PC-9 (cell line): ENCODE data around the gene SEMA4B. TPM values are rescaled to one million over a fixed set of nuclear protein-coding genes. Genes with fewer than 3 reads are reported as not detected.

Experiments used
- BruUV-seq: library from RNA; stranded (reverse); fragments of 400-500 nt; replicated peaks from 2 replicates; lab custom pipeline; 2021; lab: Mats Ljungman, UMichigan
- CTCF ChIA-PET: fragments of 300-600 bp; sonication (Branson Sonifier 250); formaldehyde crosslinking; loops from one replicate; lab custom pipeline; 2022; ENCODE audit warnings: antibody characterized with exemption; lab: Charles Lee
- POLR2A ChIA-PET: fragments of 300-600 bp; sonication (Branson Sonifier 250); formaldehyde crosslinking; loops from one replicate; lab custom pipeline; 2022; ENCODE audit warnings: antibody characterized with exemption; ENCODE audit not compliant: unreplicated experiment; lab: Charles Lee
- DNase-seq, 2 experiments: peaks; one replicate each; pipeline versions ENCODE4 v3.0.0 to v3.0.0-alpha.2; 2015 to 2022; ENCODE audit warnings: mixed read lengths in 1 of 2
- H2AFZ ChIP-seq: fragments of 200-600 bp; sonication (generic); 2 replicates; pipeline ENCODE4 v1.8.1; 2017; ENCODE audit warnings: antibody characterized with exemption
- H3F3A ChIP-seq: fragments of 200-600 bp; sonication (generic); 2 replicates; pipeline ENCODE4 v1.8.1; 2017; ENCODE audit warnings: antibody characterized with exemption, mild to moderate bottlenecking, low read depth; ENCODE audit not compliant: insufficient read depth
- H3K27ac ChIP-seq: fragments of 200-600 bp; sonication (generic); 2 replicates; pipeline ENCODE4 v1.6.1; 2016; ENCODE audit warnings: mixed run types
- H3K27me3 ChIP-seq: fragments of 200-600 bp; sonication (generic); 2 replicates; pipeline ENCODE4 v1.6.1; 2016; ENCODE audit warnings: low read depth, mixed run types; ENCODE audit not compliant: insufficient read depth
- H3K36me3 ChIP-seq: fragments of 200-600 bp; sonication (generic); 2 replicates; pipeline ENCODE4 v1.6.1; 2016; ENCODE audit warnings: low read depth, mixed run types
- H3K4me1 ChIP-seq: fragments of 200-600 bp; sonication (generic); replicated peaks from 2 replicates; pipeline ENCODE4 v1.6.1; 2016; ENCODE audit warnings: mixed run types; ENCODE audit not compliant: insufficient read depth
- H3K4me2 ChIP-seq: fragments of 200-600 bp; sonication (generic); 2 replicates; pipeline ENCODE4 v1.6.1; 2017; ENCODE audit warnings: mixed run types
- H3K4me3 ChIP-seq: fragments of 200-600 bp; sonication (generic); 2 replicates; pipeline ENCODE4 v1.6.1; 2016; ENCODE audit warnings: mixed run types
- H3K79me2 ChIP-seq: fragments of 200-600 bp; sonication (generic); 2 replicates; pipeline ENCODE4 v1.6.1; 2017; ENCODE audit warnings: low read depth, mixed run types
- H3K9me2 ChIP-seq: fragments of 200-600 bp; sonication (generic); 2 replicates; pipeline ENCODE4 v1.8.1; 2017; ENCODE audit warnings: mild to moderate bottlenecking; ENCODE audit not compliant: insufficient read depth
- H3K9me3 ChIP-seq: fragments of 200-600 bp; sonication (generic); 2 replicates; pipeline ENCODE4 v1.8.1; 2016; ENCODE audit warnings: low read depth; ENCODE audit not compliant: insufficient read depth
- H4K20me1 ChIP-seq: fragments of 200-600 bp; sonication (generic); 2 replicates; pipeline ENCODE4 v1.8.1; 2017; ENCODE audit not compliant: insufficient read depth
- CTCF ChIP-seq: fragments of 200-600 bp; sonication (generic); conservative IDR thresholded peaks from 2 replicates; pipeline ENCODE4 v1.6.1; 2017; ENCODE audit warnings: mixed run types, antibody characterized with exemption, mild to moderate bottlenecking, moderate library complexity
- EZH2 ChIP-seq: fragments of 200-600 bp; sonication (generic); IDR thresholded peaks from 2 replicates; pipeline ENCODE4 v1.8.0; 2017; ENCODE audit warnings: antibody characterized with exemption, low read depth
- intact Hi-C: fragments of 100-400 bp; cut with micrococcal nuclease; formaldehyde crosslinking; loops from one replicate; pipeline ENCODE4 v1.10.0; 2022; ENCODE audit not compliant: unreplicated experiment
- total RNA-seq: library from RNA; stranded (reverse); gene quantifications from 2 replicates; pipeline ENCODE4 v1.2.3, GENCODE V29; 2021

The SEMA4B gene
- total RNA-seq, 1 experiment from 2014 or later, result 70.7 TPM

DNA sequence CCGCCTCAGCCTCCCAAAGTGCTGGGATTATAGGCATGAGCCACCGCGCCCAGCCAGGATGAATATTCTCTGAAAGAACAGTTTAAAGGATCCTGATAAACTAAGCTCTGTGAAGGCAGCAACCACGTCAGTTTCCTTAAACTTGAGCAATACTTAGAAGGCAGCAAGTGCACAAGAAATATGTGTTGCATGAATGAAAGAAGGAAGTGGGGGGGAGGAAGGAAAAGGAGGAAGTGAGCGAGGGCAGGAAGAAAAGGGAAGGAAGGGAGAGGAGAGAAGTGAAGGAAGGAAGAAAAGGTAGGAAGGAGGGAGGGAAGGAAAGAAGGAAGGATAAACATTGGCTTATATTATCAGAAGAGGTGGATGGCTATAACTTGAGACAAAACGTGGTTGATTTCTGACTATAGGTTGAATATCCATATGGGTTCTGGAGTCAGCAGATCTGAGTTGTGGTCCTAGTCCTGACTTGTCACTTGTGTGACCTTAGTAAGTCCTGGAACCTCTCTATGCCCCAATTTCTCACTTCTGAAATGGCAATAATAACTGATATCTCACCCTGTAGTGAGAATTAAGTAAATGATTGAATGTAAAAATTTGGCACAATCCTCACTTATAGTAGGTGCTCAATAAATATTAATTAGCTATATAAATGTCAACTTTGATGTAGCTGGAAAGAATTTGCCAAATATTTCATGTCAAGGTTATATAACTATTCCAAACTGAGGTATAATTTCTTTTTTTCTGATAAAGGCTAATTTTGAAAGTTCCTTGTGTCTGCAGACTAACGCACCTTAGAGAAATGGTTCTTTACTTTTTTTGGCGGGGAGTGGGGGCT, 12.0 kb upstream of the SEMA4B start:
- TF ChIP-seq EZH2 (no peak), CTCF (no peak)
- CTCF ChIA-PET, result no interaction called here
- no peaks in the 10 kb centered on the region for H3K9me2 ChIP-seq
- peaks cover 34% of the 10 kb centered on the region for H3K79me2 ChIP-seq
- no peaks in the 10 kb centered on the region; the same call in 1 of the 2 replicates for H4K20me1 ChIP-seq
- no peak overlapping the region for H3K4me2 ChIP-seq
- BruUV-seq, result no TSS peak
- H3K4me3 ChIP-seq, result no peak overlapping the region
- H2AFZ ChIP-seq, result no peak overlapping the region
- no peaks in the 10 kb centered on the region for H3K9me3 ChIP-seq
- POLR2A ChIA-PET, result no interaction called here
- H3K27me3 ChIP-seq, result no peaks in the 10 kb centered on the region
- intact Hi-C loops, result no loop called here
- H3K4me1 ChIP-seq, result peaks cover 32% of the 10 kb centered on the region
- DNase-seq, result no peak
- 0 out of 2 replicates have a peak, but pooled peaks cover 1% of the 10 kb centered on the region for H3K36me3 ChIP-seq
- no peak overlapping the region for H3K27ac ChIP-seq
- peaks cover 20% of the 10 kb centered on the region for H3F3A ChIP-seq

DNA sequence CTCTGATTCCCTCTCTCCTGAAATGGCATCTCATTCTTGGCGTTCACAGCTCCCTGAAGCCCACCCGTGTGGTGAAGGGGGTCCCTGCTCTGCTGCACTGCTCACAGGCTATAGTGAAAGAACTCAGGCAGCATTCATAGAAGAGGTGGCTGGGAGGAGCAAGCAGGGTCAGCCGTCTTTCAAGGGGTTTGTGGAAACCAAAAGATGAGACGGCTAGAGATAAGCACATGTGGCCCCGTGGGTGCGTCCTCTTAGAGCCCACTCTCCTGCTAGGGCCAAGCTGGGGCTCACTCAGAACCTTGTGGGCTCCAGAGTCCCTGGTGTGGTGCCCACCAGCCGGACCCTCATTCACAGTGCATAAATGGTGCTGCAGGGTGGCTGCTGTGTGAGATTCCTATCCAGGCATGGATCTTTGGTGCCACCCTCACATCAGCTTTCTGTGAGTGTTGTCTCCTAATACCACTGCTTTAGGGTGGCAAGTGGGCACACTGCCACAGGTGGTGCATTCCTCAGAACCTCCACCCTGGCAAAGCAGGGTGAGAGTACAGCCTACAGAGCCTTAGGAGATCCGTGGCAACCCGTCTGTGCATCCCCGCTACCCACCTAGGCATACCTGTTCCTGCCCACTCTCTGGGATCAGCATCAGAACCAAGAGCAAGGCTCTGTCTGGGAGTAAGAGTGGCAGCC, 11.2 kb upstream of the SEMA4B start:
- H3K79me2 ChIP-seq, result peaks cover 34% of the 10 kb centered on the region
- peaks cover 16% of the 10 kb centered on the region for H3F3A ChIP-seq
- H4K20me1 ChIP-seq, result no peaks in the 10 kb centered on the region; the same call in 1 of the 2 replicates
- H3K9me3 ChIP-seq, result no peaks in the 10 kb centered on the region
- no peak for TF ChIP-seq CTCF
- no peak for TF ChIP-seq EZH2
- no peak overlapping the region for H3K27ac ChIP-seq
- no peaks in the 10 kb centered on the region for H3K27me3 ChIP-seq
- DNase-seq, result no peak
- CTCF ChIA-PET, result no interaction called here
- no TSS peak for BruUV-seq
- POLR2A ChIA-PET, result no interaction called here
- H3K4me3 ChIP-seq, result no peak overlapping the region
- intact Hi-C loops, result no loop called here
- 0 out of 2 replicates have a peak, but pooled peaks cover 8% of the 10 kb centered on the region for H3K36me3 ChIP-seq
- no peak overlapping the region for H3K4me2 ChIP-seq
- peaks cover 31% of the 10 kb centered on the region for H3K4me1 ChIP-seq
- no peaks in the 10 kb centered on the region for H3K9me2 ChIP-seq
- H2AFZ ChIP-seq, result no peak overlapping the region

- peaks cover 28% of the 10 kb centered on the region for H3K79me2 ChIP-seq
- H2AFZ ChIP-seq, result no peak overlapping the region
- no peak overlapping the region for H3K27ac ChIP-seq
- BruUV-seq, result no TSS peak
- intact Hi-C loops, result no loop called here
- H4K20me1 ChIP-seq, result no peaks in the 10 kb centered on the region; the same call in 1 of the 2 replicates
- peak in 1 of 2 experiments; percentile 29 for DNase-seq
- TF ChIP-seq CTCF (no peak), EZH2 (no peak)
- H3K4me3 ChIP-seq, result no peak overlapping the region
- peaks cover 8% of the 10 kb centered on the region; the same call in 1 of the 2 replicates for H3F3A ChIP-seq
- H3K4me1 ChIP-seq, result peaks cover 25% of the 10 kb centered on the region
- H3K9me3 ChIP-seq, result no peaks in the 10 kb centered on the region
- H3K9me2 ChIP-seq, result no peaks in the 10 kb centered on the region
- H3K36me3 ChIP-seq, result 0 out of 2 replicates have a peak, but pooled peaks cover 8% of the 10 kb centered on the region
- ChIA-PET POLR2A (no interaction called here), CTCF (no interaction called here)
- H3K4me2 ChIP-seq, result no peak overlapping the region
- no peaks in the 10 kb centered on the region for H3K27me3 ChIP-seq
Observed at GRCh38 chr15:90190606-90191343, 10.4 kb upstream of the SEMA4B start.
